ENCODE results near the gene VSTM4. TPM values are rescaled to one million over a fixed set of nuclear protein-coding genes. Genes with fewer than 3 reads are reported as not detected.

Gene VSTM4
- total RNA-seq, 1 experiment from 2014 or later: 0.07 TPM

DNA sequence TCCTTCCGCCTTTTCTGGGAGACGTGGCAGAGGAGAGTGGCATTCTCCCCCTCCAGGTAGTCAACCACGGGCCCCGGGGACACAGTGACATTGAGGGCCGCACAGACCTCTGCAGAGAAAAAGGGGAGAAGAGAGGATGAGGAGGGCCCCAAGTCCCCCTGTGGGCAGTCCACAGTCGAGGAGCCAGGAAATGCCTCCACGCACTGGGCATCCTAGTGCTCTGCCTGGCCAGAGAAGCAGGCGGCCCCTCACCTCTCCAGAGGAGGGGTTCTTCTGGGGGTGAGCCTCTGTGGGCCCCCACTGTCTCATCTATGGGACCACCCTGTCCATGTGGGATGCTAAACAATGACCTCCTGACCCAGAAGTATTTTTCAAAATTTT is 7.4 kb downstream of the VSTM4 start:
- ChIA-PET RAD21 (ENCODE audit: low non-redundant PET in 1 of 2, low total read pairs in 2 of 2, uncharacterized antibody in 2 of 2, unreplicated experiment in 2 of 2) (no interaction called here), CTCF (no interaction called here), POLR2A (no interaction called here)
- Histone ChIP-seq H3K27ac (ENCODE audit: low read depth, low read length) (no peak overlapping the region), H3K4me2 (ENCODE audit: low read length) (no peak overlapping the region), H3K4me1 (ENCODE audit: control insufficient read depth in 1 of 2, insufficient read depth in 2 of 2, low read length in 2 of 2) (no peaks in the 10 kb centered on the region), H3K9me3 (ENCODE audit: control insufficient read depth in 1 of 2, insufficient read depth in 1 of 2, low read depth in 1 of 2, low read length in 2 of 2) (no peaks in the 10 kb centered on the region), H4K20me1 (ENCODE audit: insufficient read depth) (no peaks in the 10 kb centered on the region), H3K9me2 (ENCODE audit: insufficient read depth) (no peaks in the 10 kb centered on the region), H3K36me3 (ENCODE audit: control insufficient read depth in 1 of 2, insufficient read depth in 2 of 2, low read length in 2 of 2) (no peaks in the 10 kb centered on the region), H3K27me3 (ENCODE audit: insufficient read depth, low read length) (peaks cover 12% of the 10 kb centered on the region; the same call in 1 of the 2 replicates), H3K9ac (ENCODE audit: low read length) (no peak overlapping the region), H2AFZ (ENCODE audit: low read depth, low read length, poor library complexity, severe bottlenecking) (no peak overlapping the region), H3K4me3 (replicated peaks in 1 of 2; ENCODE audit: low read depth in 1 of 2, low read length in 2 of 2) (no peak overlapping the region), H3K79me2 (ENCODE audit: insufficient read depth, low read length) (no peaks in the 10 kb centered on the region)
- no peak for TF ChIP-seq CBX3 (IDR thresholded peaks at IDR 0.05; ENCODE audit: low read depth)
- TF ChIP-seq, protein P1, sequence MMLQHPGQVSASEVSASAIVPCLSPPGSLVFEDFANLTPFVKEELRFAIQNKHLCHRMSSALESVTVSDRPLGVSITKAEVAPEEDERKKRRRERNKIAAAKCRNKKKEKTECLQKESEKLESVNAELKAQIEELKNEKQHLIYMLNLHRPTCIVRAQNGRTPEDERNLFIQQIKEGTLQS (IDR thresholded peaks at IDR 0.05): no peak
- no peak for TF ChIP-seq ZNF274 (IDR thresholded peaks at IDR 0.05; ENCODE audit: low read depth, low read length)
- TF ChIP-seq ELF1 (IDR thresholded peaks at IDR 0.05; ENCODE audit: borderline replicate concordance, low read depth): no peak
- TF ChIP-seq SRF (IDR thresholded peaks at IDR 0.05; ENCODE audit: low read depth): no peak
- no peak for TF ChIP-seq POLR2AphosphoS5 (IDR thresholded peaks at IDR 0.05; ENCODE audit: low read depth, low read length)
- TF ChIP-seq TCF7L2 (IDR thresholded peaks at IDR 0.05; ENCODE audit: borderline replicate concordance, extremely low read depth, insufficient read depth, insufficient read length): no peak
- TF ChIP-seq YY1 (IDR thresholded peaks at IDR 0.05; ENCODE audit: extremely low read depth, insufficient replicate concordance, low read depth, low read length): no peak
- TF ChIP-seq JUND (IDR thresholded peaks at IDR 0.05): no peak
- TF ChIP-seq, protein P2, sequence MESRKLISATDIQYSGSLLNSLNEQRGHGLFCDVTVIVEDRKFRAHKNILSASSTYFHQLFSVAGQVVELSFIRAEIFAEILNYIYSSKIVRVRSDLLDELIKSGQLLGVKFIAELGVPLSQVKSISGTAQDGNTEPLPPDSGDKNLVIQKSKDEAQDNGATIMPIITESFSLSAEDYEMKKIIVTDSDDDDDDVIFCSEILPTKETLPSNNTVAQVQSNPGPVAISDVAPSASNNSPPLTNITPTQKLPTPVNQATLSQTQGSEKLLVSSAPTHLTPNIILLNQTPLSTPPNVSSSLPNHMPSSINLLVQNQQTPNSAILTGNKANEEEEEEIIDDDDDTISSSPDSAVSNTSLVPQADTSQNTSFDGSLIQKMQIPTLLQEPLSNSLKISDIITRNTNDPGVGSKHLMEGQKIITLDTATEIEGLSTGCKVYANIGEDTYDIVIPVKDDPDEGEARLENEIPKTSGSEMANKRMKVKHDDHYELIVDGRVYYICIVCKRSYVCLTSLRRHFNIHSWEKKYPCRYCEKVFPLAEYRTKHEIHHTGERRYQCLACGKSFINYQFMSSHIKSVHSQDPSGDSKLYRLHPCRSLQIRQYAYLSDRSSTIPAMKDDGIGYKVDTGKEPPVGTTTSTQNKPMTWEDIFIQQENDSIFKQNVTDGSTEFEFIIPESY (IDR thresholded peaks at IDR 0.05; ENCODE audit: extremely low read depth, insufficient replicate concordance, low read length): no peak
- TF ChIP-seq EGR1 (IDR thresholded peaks at IDR 0.05; ENCODE audit: low read depth): no peak
- TF ChIP-seq FOSL1 (IDR thresholded peaks at IDR 0.05; ENCODE audit: low read depth): no peak
- no peak for ATAC-seq
- DNase-seq (ENCODE audit: low read depth, low spot score): no peak
- no TSS peak for BruUV-seq (replicated peaks)
- intact Hi-C loops (cut with micrococcal nuclease): no loop called here
